Hepatocyte (in vitro differentiated cells): ENCODE measurements around the gene TRIM69. TPM values are rescaled to one million over a fixed set of nuclear protein-coding genes. Genes with fewer than 3 reads are reported as not detected.

Experiments
- DNase-seq: peaks from one replicate; pipeline ENCODE4 v3.0.0-alpha.2; 2016; ENCODE audit warnings: low spot score
- H2AFZ ChIP-seq: fragments of 200-600 bp; sonication (generic); 2 replicates; pipeline ENCODE4 v1.6.0; 2016; ENCODE audit warnings: antibody characterized with exemption, mild to moderate bottlenecking
- H3K27ac ChIP-seq: fragments of 200-600 bp; sonication (generic); 2 replicates; pipeline ENCODE4 v1.5.1; 2016; ENCODE audit warnings: mild to moderate bottlenecking
- H3K27me3 ChIP-seq: fragments of 200-600 bp; sonication (generic); 2 replicates; pipeline ENCODE4 v1.6.1; 2016
- H3K36me3 ChIP-seq: fragments of 200-600 bp; sonication (generic); replicated peaks from 2 replicates; pipeline ENCODE4 v1.5.1; 2016; ENCODE audit warnings: low read depth; ENCODE audit not compliant: insufficient read depth
- H3K4me1 ChIP-seq: fragments of 200-600 bp; sonication (generic); 2 replicates; pipeline ENCODE4 v1.5.1; 2016; ENCODE audit warnings: mild to moderate bottlenecking, moderate library complexity; ENCODE audit not compliant: insufficient read depth
- H3K4me2 ChIP-seq: fragments of 200-600 bp; sonication (generic); 2 replicates; pipeline ENCODE4 v1.6.0; 2016
- H3K4me3 ChIP-seq: fragments of 200-600 bp; sonication (generic); 2 replicates; pipeline ENCODE4 v1.5.1; 2016; ENCODE audit warnings: mild to moderate bottlenecking
- H3K79me2 ChIP-seq: fragments of 200-600 bp; sonication (generic); 2 replicates; pipeline ENCODE4 v1.6.0; 2017; ENCODE audit warnings: mild to moderate bottlenecking
- H3K9me2 ChIP-seq: fragments of 200-600 bp; sonication (generic); replicated peaks from 2 replicates; pipeline ENCODE4 v1.6.0; 2017; ENCODE audit warnings: mild to moderate bottlenecking; ENCODE audit not compliant: insufficient read depth
- H3K9me3 ChIP-seq: fragments of 200-600 bp; sonication (generic); 2 replicates; pipeline ENCODE4 v1.5.1; 2016; ENCODE audit warnings: low read depth, mild to moderate bottlenecking
- H4K20me1 ChIP-seq: fragments of 200-600 bp; sonication (generic); 2 replicates; pipeline ENCODE4 v1.6.0; 2016; ENCODE audit warnings: mild to moderate bottlenecking; ENCODE audit not compliant: insufficient read depth, poor library complexity, severe bottlenecking
- CTCF ChIP-seq: fragments of 200-600 bp; sonication (generic); IDR thresholded peaks from 2 replicates; pipeline ENCODE4 v1.5.1; 2016; ENCODE audit warnings: antibody characterized with exemption, mild to moderate bottlenecking; ENCODE audit not compliant: poor library complexity
- EZH2 ChIP-seq: fragments of 200-600 bp; sonication (generic); IDR thresholded peaks from 2 replicates; pipeline ENCODE4 v1.6.1; 2016; ENCODE audit warnings: antibody characterized with exemption, mild to moderate bottlenecking, borderline replicate concordance
- EZH2phosphoT487 ChIP-seq: fragments of 200-600 bp; sonication (generic); IDR thresholded peaks from one replicate; pipeline ENCODE4 v1.6.1; 2018; ENCODE audit warnings: antibody characterized with exemption, mild to moderate bottlenecking, low read depth, moderate library complexity; ENCODE audit not compliant: unreplicated experiment, severe bottlenecking
- WGBS: methylation state at CpG from one replicate; pipeline ENCODE4 v1.1.6; 2016; ENCODE audit warnings: low lambda C conversion rate; ENCODE audit errors: missing lambda C conversion rate; 5-methylcytosine and 5-hydroxymethylcytosine counted together
- polyA plus RNA-seq: library from polyadenylated mRNA; unstranded; fragments of >200 nt; fragmentation: Nextera tagmentation; extraction: Ambion mirVana; gene quantifications from 2 replicates; pipeline ENCODE4 v1.2.1, GENCODE V29; 2016
- total RNA-seq: library from RNA; depleted of rRNA; stranded (reverse); fragments of >200 nt; gene quantifications from 2 replicates; pipeline ENCODE4 v1.2.3, GENCODE V29; 2014

Gene TRIM69
- total and polyA plus RNA-seq, 2 experiments from 2014 or later = 6.5 to 11.0 TPM

GRCh38 chr15:44715797-44716334 is 20.5 kb upstream of the TRIM69 start:
- H3K4me3 ChIP-seq = no peak overlapping the region
- H4K20me1 ChIP-seq = peaks cover 32% of the 10 kb centered on the region
- no peak overlapping the region for H3K4me2 ChIP-seq
- 98% methylated on average over 2 of the region's 2 CpGs for WGBS
- H3K27me3 ChIP-seq = no peaks in the 10 kb centered on the region
- H3K4me1 ChIP-seq = peaks cover 4% of the 10 kb centered on the region
- H3K9me3 ChIP-seq = no peaks in the 10 kb centered on the region
- peaks cover 40% of the 10 kb centered on the region for H3K79me2 ChIP-seq
- no peak for DNase-seq
- H3K27ac ChIP-seq = no peak overlapping the region
- no peaks in the 10 kb centered on the region for H3K36me3 ChIP-seq
- H3K9me2 ChIP-seq = no peaks in the 10 kb centered on the region
- no peak overlapping the region for H2AFZ ChIP-seq
- no peak for TF ChIP-seq EZH2phosphoT487
- TF ChIP-seq EZH2 = no peak
- no peak for TF ChIP-seq CTCF

- Histone ChIP-seq H3K27ac (no peak overlapping the region), H3K79me2 (peaks cover 36% of the 10 kb centered on the region), H2AFZ (no peak overlapping the region), H3K4me1 (peaks cover 4% of the 10 kb centered on the region), H3K4me3 (no peak overlapping the region), H3K36me3 (no peaks in the 10 kb centered on the region), H3K4me2 (no peak overlapping the region), H4K20me1 (peaks cover 31% of the 10 kb centered on the region), H3K27me3 (no peaks in the 10 kb centered on the region), H3K9me2 (no peaks in the 10 kb centered on the region), H3K9me3 (no peaks in the 10 kb centered on the region)
- DNase-seq = no peak
- TF ChIP-seq EZH2phosphoT487 (no peak), EZH2 (no peak), CTCF (no peak)
- 100% methylated on average over 2 of the region's 2 CpGs for WGBS
Observed at GRCh38 chr15:44716983-44717602, 19.2 kb upstream of the TRIM69 start.

GRCh38 chr15:44718180-44718926 is 18.0 kb upstream of the TRIM69 start:
- 71% methylated on average over 4 of the region's 4 CpGs for WGBS
- no peak overlapping the region for H3K4me3 ChIP-seq
- TF ChIP-seq CTCF = no peak
- no peak for TF ChIP-seq EZH2phosphoT487
- no peak for TF ChIP-seq EZH2
- H3K27ac ChIP-seq = no peak overlapping the region
- no peak overlapping the region for H2AFZ ChIP-seq
- H3K9me2 ChIP-seq = no peaks in the 10 kb centered on the region
- DNase-seq = no peak
- H3K36me3 ChIP-seq = no peaks in the 10 kb centered on the region
- H3K79me2 ChIP-seq = peaks cover 23% of the 10 kb centered on the region
- no peaks in the 10 kb centered on the region for H3K9me3 ChIP-seq
- H3K27me3 ChIP-seq = no peaks in the 10 kb centered on the region
- peaks cover 20% of the 10 kb centered on the region for H4K20me1 ChIP-seq
- H3K4me1 ChIP-seq = peaks cover under 1% of the 10 kb centered on the region
- no peak overlapping the region for H3K4me2 ChIP-seq
